HG02870 (cell line): ENCODE measurements around the gene VSIG10L2.
"Not testable (repeated sequence)": the region's sequence is repeated elsewhere in the genome, so short reads cannot be mapped to it uniquely, and the experiment has no call there.

Source experiments
- ATAC-seq: cut with Tn5 transposase; IDR thresholded peaks from one replicate; pipeline ENCODE4 v1.9.1; 2021; ENCODE audit warnings: mild to moderate bottlenecking, moderate library complexity; ENCODE audit not compliant: unreplicated experiment

VSIG10L2 gene

GRCh38 chr11:125959511-125959910 is 13.7 kb downstream of the VSIG10L2 start:
- ATAC-seq = no peak

GRCh38 chr11:125959931-125960330 is 14.1 kb downstream of the VSIG10L2 start:
- no peak for ATAC-seq

GRCh38 chr11:125960771-125961170 is 14.9 kb downstream of the VSIG10L2 start:
- no peak for ATAC-seq

- no peak for ATAC-seq
Observed at GRCh38 chr11:125967515-125967914, 21.7 kb downstream of the VSIG10L2 start.

- no peak for ATAC-seq
Observed at GRCh38 chr11:125968354-125968753, 22.5 kb downstream of the VSIG10L2 start.

GRCh38 chr11:125971618-125972017 is 25.8 kb downstream of the VSIG10L2 start:
- ATAC-seq = no peak

GRCh38 chr11:125974284-125974683 is 28.4 kb downstream of the VSIG10L2 start:
- ATAC-seq = no peak

GRCh38 chr11:125975634-125976033 is 29.8 kb downstream of the VSIG10L2 start:
- ATAC-seq = no peak

- ATAC-seq = no peak
Observed at GRCh38 chr11:125976156-125976555, 30.3 kb downstream of the VSIG10L2 start.

GRCh38 chr11:125977333-125977732 is 31.5 kb downstream of the VSIG10L2 start:
- ATAC-seq = no peak

GRCh38 chr11:125978181-125978716 is 32.4 kb downstream of the VSIG10L2 start:
- no peak for ATAC-seq

- ATAC-seq = no peak
Observed at GRCh38 chr11:125978778-125979407, 33.0 kb downstream of the VSIG10L2 start.

- no peak for ATAC-seq
Observed at GRCh38 chr11:125979511-125979910, 33.7 kb downstream of the VSIG10L2 start.

GRCh38 chr11:125980436-125980835 is 34.6 kb downstream of the VSIG10L2 start:
- ATAC-seq = no peak

GRCh38 chr11:125982348-125982730 is 36.5 kb downstream of the VSIG10L2 start:
- ATAC-seq = no peak

- ATAC-seq = not testable (repeated sequence)
Observed at GRCh38 chr11:125985956-125986355, 40.1 kb downstream of the VSIG10L2 start.

- no peak for ATAC-seq
Observed at GRCh38 chr11:125987066-125987641, 41.3 kb downstream of the VSIG10L2 start.

- no peak for ATAC-seq
Observed at GRCh38 chr11:125990244-125990643, 44.4 kb downstream of the VSIG10L2 start.

- ATAC-seq = no peak
Observed at GRCh38 chr11:125992893-125993292, 47.0 kb downstream of the VSIG10L2 start.

- no peak for ATAC-seq
Observed at GRCh38 chr11:125994509-125994908, 48.7 kb downstream of the VSIG10L2 start.

- ATAC-seq = peak; percentile 99
Observed at GRCh38 chr11:125995313-125995712, 49.5 kb downstream of the VSIG10L2 start.

GRCh38 chr11:125998267-125998666 is 52.4 kb downstream of the VSIG10L2 start:
- ATAC-seq = no peak
